Psoas muscle (tissue), 8 donors: ENCODE data around the gene SPTBN1. TPM values are rescaled to one million over a fixed set of nuclear protein-coding genes. Genes with fewer than 3 reads are reported as not detected.
A peak's percentile ranks its signal among the peaks of the same experiment; 100 is the strongest.

Source experiments
- ATAC-seq, 4 donors: fragments of 200-7000 bp; cut with Tn5 transposase; one replicate each; pipeline ENCODE4 v1.9.1; 2020; ENCODE audit warnings: moderate library complexity in 3 of 4, mild to moderate bottlenecking in 2 of 4
- DNase-seq, 2 donors: peaks; one replicate each; pipeline ENCODE4 v3.0.0-alpha.2; 2020
- H3K27ac ChIP-seq: fragments of 200-600 bp; one replicate; pipeline ENCODE4 v1.8.0; 2022
- H3K27me3 ChIP-seq, 3 donors: fragments of 200-600 bp in 1 of 3; one replicate each; pipeline versions ENCODE4 v1.6.1 to v1.8.0; 2013 to 2022; ENCODE audit warnings: low read length in 2 of 3, mild to moderate bottlenecking in 2 of 3, moderate library complexity in 1 of 3; ENCODE audit not compliant: insufficient read depth in 3 of 3
- H3K36me3 ChIP-seq, 2 donors: fragments of 200-600 bp in 1 of 2; one replicate each; pipeline versions ENCODE4 v1.6.1 to v1.8.0; 2013 to 2022; ENCODE audit warnings: low read depth in 1 of 2, mild to moderate bottlenecking in 1 of 2, moderate library complexity in 1 of 2; ENCODE audit not compliant: insufficient read depth in 1 of 2
- H3K4me1 ChIP-seq: fragments of 200-600 bp; one replicate; pipeline ENCODE4 v1.8.0; 2022
- H3K4me3 ChIP-seq: fragments of 200-600 bp; one replicate; pipeline ENCODE4 v1.8.0; 2022; ENCODE audit warnings: mild to moderate bottlenecking
- H3K9me3 ChIP-seq: fragments of 200-600 bp; one replicate; pipeline ENCODE4 v1.8.0; 2022
- WGBS, 3 donors: extraction: QIAGEN DNeasy Blood & Tissue Kit; methylation state at CpG; one replicate each; pipeline versions ENCODE4 v1.1.6 to v1.1.7; 2013; 5-methylcytosine and 5-hydroxymethylcytosine counted together
- intact Hi-C, 2 donors: fragments of 100-400 bp; cut with DNase I; formaldehyde crosslinking; loops; one replicate each; pipeline versions ENCODE4 v1.11.0 to v1.14.2; 2022
- polyA plus RNA-seq, 3 donors: library from polyadenylated mRNA; stranded (reverse); fragments of 200-250 nt; gene quantifications; one replicate each; pipeline ENCODE4 v1.2.3, GENCODE V29; 2013
- total RNA-seq, 4 donors: library from RNA; stranded (reverse); fragmentation: NEBNext Ultra II Directional in 2 of 4; extraction: Animal tissue kit (Norgen Biotek cat#: 25700) in 2 of 4; gene quantifications; one replicate each; pipeline versions ENCODE4 v1.2.1 to v1.2.4, GENCODE V29; 2021 to 2023
- TF ChIP-seq, protein P1 (sequence below): fragments of 200-600 bp; IDR thresholded peaks from one replicate; pipeline ENCODE4 v1.8.0; 2022; ENCODE audit warnings: antibody characterized with exemption
- donor health status: healthy with polysubstance abuse.
- donor health status: DM: no; HTN: no; CAD: no; lungs with moderate emphysema.
- donor health status: Bipolar disorder and iron deficiency.
- donor health status: healthy.
- donor health status: DM: yes; HTN: yes; CAD: no.
- donor health status: DM: no; HTN: no; CAD: no.
- donor health status: DM: no; HTN: no; CAD: no.
- donor health status: DM: yes; HTN: yes; CAD: no.

Gene SPTBN1
- total and polyA plus RNA-seq, 7 donors, result 22.9 to 180 (median 87.8) TPM

DNA sequence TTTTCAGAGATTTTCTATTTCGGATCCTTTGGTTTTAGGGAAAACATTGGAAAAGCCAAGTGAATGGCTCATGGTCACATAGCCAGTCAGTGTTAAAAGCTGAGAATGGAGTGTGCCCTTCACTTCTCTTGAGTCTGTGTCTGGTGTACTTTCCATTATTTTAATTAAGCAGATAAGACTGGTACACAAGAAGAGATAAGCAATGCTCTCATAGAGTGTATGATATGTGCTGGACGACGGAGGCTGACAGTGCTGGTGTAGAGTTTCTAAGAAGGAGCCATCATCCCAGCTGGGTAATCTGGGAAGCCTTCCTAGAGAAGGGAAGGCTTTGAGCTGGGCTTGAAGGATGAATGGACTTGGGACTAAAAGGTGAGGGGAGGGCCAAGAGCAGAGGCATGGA lies 93.3 kb downstream of the SPTBN1 start:
- intact Hi-C loops, result no loop called here
- no peaks in the 10 kb centered on the region for H3K9me3 ChIP-seq
- no peak overlapping the region for H3K4me3 ChIP-seq
- 67 to 95% (median 80%) methylated on average over 3 of the region's 3 CpGs for WGBS, 3 donors
- TF ChIP-seq, protein P1, sequence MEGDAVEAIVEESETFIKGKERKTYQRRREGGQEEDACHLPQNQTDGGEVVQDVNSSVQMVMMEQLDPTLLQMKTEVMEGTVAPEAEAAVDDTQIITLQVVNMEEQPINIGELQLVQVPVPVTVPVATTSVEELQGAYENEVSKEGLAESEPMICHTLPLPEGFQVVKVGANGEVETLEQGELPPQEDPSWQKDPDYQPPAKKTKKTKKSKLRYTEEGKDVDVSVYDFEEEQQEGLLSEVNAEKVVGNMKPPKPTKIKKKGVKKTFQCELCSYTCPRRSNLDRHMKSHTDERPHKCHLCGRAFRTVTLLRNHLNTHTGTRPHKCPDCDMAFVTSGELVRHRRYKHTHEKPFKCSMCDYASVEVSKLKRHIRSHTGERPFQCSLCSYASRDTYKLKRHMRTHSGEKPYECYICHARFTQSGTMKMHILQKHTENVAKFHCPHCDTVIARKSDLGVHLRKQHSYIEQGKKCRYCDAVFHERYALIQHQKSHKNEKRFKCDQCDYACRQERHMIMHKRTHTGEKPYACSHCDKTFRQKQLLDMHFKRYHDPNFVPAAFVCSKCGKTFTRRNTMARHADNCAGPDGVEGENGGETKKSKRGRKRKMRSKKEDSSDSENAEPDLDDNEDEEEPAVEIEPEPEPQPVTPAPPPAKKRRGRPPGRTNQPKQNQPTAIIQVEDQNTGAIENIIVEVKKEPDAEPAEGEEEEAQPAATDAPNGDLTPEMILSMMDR, result no peak
- no peaks in the 10 kb centered on the region for H3K36me3 ChIP-seq
- H3K27ac ChIP-seq, result no peak overlapping the region
- H3K4me1 ChIP-seq, result peaks cover 17% of the 10 kb centered on the region
- H3K27me3 ChIP-seq, result no peaks in the 10 kb centered on the region
- DNase-seq, result no peak
- ATAC-seq, result no peak

DNA sequence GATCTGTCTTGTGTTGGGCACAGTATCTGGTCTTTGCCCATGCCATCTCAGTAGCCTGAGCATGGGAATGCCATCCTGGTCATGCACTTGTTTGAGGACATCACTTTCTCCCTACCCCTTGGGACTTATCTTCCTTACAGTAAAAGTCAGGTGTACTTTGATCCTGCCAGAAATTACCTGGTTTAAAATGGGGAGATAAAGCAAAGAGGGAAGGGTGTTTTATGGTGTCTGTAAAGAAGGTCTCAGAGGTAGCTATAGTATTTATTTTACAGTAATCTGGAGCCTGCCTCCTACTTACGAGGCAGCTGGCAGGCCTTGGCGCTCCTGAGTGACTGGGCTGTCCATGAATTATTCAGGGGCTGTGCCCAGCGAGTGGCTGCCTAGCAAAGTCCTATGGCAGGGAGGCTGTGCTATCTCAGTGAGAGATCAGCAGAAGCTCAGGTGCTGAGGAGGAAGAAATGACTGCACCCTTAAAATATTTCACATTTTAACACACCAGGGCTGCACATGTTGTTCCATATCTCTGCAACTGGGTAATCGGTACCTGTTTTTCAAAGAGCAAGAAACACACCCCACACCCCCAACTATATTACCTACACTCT lies 93.9 kb downstream of the SPTBN1 start:
- intact Hi-C loops, result no loop called here
- DNase-seq, result no peak
- no peaks in the 10 kb centered on the region for H3K9me3 ChIP-seq
- TF ChIP-seq, protein P1, result no peak
- no peaks in the 10 kb centered on the region for H3K36me3 ChIP-seq
- no peaks in the 10 kb centered on the region for H3K27me3 ChIP-seq
- H3K4me3 ChIP-seq, result no peak overlapping the region
- WGBS, 3 donors, result 46 to 65% (median 61%) methylated on average over 4 of the region's 4 CpGs
- H3K4me1 ChIP-seq, result peaks cover 19% of the 10 kb centered on the region
- H3K27ac ChIP-seq, result no peak overlapping the region
- ATAC-seq, result peak in 1 of 4 donors; percentile 32

DNA sequence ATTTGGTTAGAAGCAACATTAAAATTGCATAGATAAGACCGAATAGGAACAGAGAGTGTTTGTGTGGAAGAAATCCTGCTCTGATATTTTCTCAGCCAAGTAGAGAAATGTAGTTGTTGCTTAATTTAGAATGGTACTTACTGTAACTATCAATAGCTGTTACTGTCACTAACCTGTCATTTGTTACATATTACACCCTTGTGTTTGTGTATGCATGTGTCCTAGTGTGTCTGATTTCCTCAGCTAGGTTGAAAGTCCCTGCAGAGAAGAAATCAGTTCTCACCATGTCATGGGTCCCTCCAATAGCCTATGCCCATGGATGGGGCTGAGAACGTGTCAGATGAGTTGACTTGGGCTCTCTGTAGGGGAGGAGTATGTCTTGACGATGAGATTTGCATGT lies 94.4 kb downstream of the SPTBN1 start:
- intact Hi-C loops, result no loop called here
- Histone ChIP-seq H3K9me3 (no peaks in the 10 kb centered on the region), H3K27me3 (no peaks in the 10 kb centered on the region), H3K36me3 (no peaks in the 10 kb centered on the region), H3K4me1 (peaks cover 25% of the 10 kb centered on the region), H3K27ac (no peak overlapping the region), H3K4me3 (no peak overlapping the region)
- WGBS, 3 donors, result 55 to 71% (median 69%) methylated on average over 3 of the region's 3 CpGs
- no peak for DNase-seq
- TF ChIP-seq, protein P1, result no peak
- ATAC-seq, result no peak

DNA sequence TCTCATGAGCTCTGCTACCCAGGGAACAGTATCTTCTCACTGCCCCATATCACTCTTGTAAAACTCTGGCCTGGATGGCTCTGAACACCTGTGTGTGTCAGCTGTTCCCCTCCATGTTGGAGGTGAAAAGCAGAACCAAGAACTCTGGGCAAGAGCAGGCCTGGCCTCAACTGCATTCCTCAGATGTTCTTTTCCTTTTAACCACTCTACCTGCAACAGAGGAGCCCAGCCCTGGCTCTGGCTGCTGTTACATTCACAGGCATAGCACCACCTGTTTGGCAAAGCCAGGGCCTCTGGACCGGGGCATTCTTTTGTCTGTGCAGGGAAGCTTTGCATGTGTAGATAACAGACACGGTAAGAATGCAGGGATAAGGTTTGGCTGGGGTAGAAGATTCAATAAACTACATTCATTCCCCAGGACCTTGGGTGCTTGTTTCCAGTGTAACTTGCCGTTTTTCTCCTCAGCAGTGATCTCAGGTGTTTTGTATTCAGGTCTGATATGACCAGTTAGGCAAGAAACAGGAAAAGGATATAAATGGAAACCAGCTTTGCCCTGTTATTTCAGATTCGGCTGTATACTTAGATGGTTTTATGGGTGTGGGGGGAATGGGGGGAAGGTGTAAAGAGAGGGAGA lies 95.1 kb downstream of the SPTBN1 start:
- WGBS, 3 donors, result 47 to 52% (median 51%) methylated on average over 4 of the region's 4 CpGs
- Histone ChIP-seq H3K9me3 (no peaks in the 10 kb centered on the region), H3K27ac (no peak overlapping the region), H3K4me3 (no peak overlapping the region), H3K27me3 (no peaks in the 10 kb centered on the region), H3K36me3 (no peaks in the 10 kb centered on the region), H3K4me1 (peaks cover 32% of the 10 kb centered on the region)
- no peak for DNase-seq
- TF ChIP-seq, protein P1, result no peak
- intact Hi-C loops, result no loop called here
- no peak for ATAC-seq
